HepG2 (cell line): ENCODE measurements around the gene HMG20B. TPM values are rescaled to one million over a fixed set of nuclear protein-coding genes. Genes with fewer than 3 reads are reported as not detected.

Experiments
- BATF2 ChIP-seq: sonication (generic); formaldehyde crosslinking; IDR thresholded peaks from 2 replicates; pipeline ENCODE4 v1.8.0; 2022; ENCODE audit warnings: mild to moderate bottlenecking, missing genetic modification reagents, moderate library complexity
- BORCS8-MEF2B ChIP-seq: sonication (generic); formaldehyde crosslinking; IDR thresholded peaks from 2 replicates; pipeline ENCODE4 v1.8.0; 2022; ENCODE audit warnings: mild to moderate bottlenecking, missing genetic modification reagents
- HBP1 ChIP-seq: IDR thresholded peaks from 2 replicates; pipeline ENCODE4 v1.6.1; 2016; ENCODE audit warnings: low read depth, control low read depth
- HDAC2 ChIP-seq: sonication (generic); formaldehyde crosslinking; IDR thresholded peaks from 2 replicates; pipeline ENCODE4 v1.4.0; 2020; ENCODE audit warnings: missing genetic modification reagents
- RCOR2 ChIP-seq: IDR thresholded peaks from 2 replicates; pipeline ENCODE4 v1.6.1; 2016; ENCODE audit warnings: missing biosample characterization, missing genetic modification reagents
- RFXANK ChIP-seq: IDR thresholded peaks from 2 replicates; pipeline ENCODE4 v1.6.1; 2016
- SALL1 ChIP-seq: sonication (generic); formaldehyde crosslinking; IDR thresholded peaks from 2 replicates; pipeline ENCODE4 v1.8.0; 2022; ENCODE audit warnings: mild to moderate bottlenecking, missing genetic modification reagents
- TBX3 ChIP-seq: fragments of 450-650 bp; IDR thresholded peaks from 2 replicates; pipeline ENCODE4 v1.6.1; 2017; ENCODE audit warnings: antibody characterized with exemption, mild to moderate bottlenecking, inconsistent platforms, borderline replicate concordance
- TP53 ChIP-seq: sonication (generic); formaldehyde crosslinking; conservative IDR thresholded peaks from 2 replicates; pipeline ENCODE4 v1.4.0; 2020; ENCODE audit warnings: missing genetic modification reagents
- ZBTB3 ChIP-seq: sonication (generic); formaldehyde crosslinking; IDR thresholded peaks from 2 replicates; pipeline ENCODE4 v1.4.0; 2020; ENCODE audit warnings: low read depth, mild to moderate bottlenecking, moderate library complexity, missing genetic modification reagents, borderline replicate concordance
- ZGPAT ChIP-seq: IDR thresholded peaks from 2 replicates; pipeline ENCODE4 v1.6.1; 2016; ENCODE audit warnings: mild to moderate bottlenecking
- ZNF614 ChIP-seq: IDR thresholded peaks from 2 replicates; pipeline ENCODE4 v1.6.1; 2018; ENCODE audit warnings: missing biosample characterization, missing genetic modification reagents, inconsistent platforms, borderline replicate concordance
- ZNF747 ChIP-seq: sonication (generic); formaldehyde crosslinking; IDR thresholded peaks from 2 replicates; pipeline ENCODE4 v1.8.1; 2023; ENCODE audit warnings: missing genetic modification reagents, mild to moderate bottlenecking, borderline replicate concordance
- ZNF83 ChIP-seq: sonication (generic); formaldehyde crosslinking; IDR thresholded peaks from 2 replicates; pipeline ENCODE4 v1.4.0; 2020; ENCODE audit warnings: missing genetic modification reagents, mild to moderate bottlenecking, borderline replicate concordance
- ZSCAN20 ChIP-seq: sonication (generic); formaldehyde crosslinking; IDR thresholded peaks from 2 replicates; pipeline ENCODE4 v1.4.0; 2020; ENCODE audit warnings: missing genetic modification reagents, mild to moderate bottlenecking, borderline replicate concordance
- ZSCAN5A ChIP-seq: sonication (generic); formaldehyde crosslinking; IDR thresholded peaks from 2 replicates; pipeline ENCODE4 v1.8.0; 2022; ENCODE audit warnings: mild to moderate bottlenecking, missing genetic modification reagents, borderline replicate concordance
- ZXDC ChIP-seq: sonication (generic); formaldehyde crosslinking; IDR thresholded peaks from 2 replicates; pipeline ENCODE4 v1.5.0; 2020; ENCODE audit warnings: mild to moderate bottlenecking, missing genetic modification reagents
- polyA plus RNA-seq, 8 experiments: library from polyadenylated mRNA; depleted of rRNA in 3 of 8; stranded (reverse) in 7 of 8; unstranded in 1 of 8; fragments of >200 nt; fragmentation: Illumina TruSeq in 4 of 8; extraction: Trizol in 4 of 8; gene quantifications; 2 replicates each; pipeline versions ENCODE4 v1.2.1 to v1.2.3, GENCODE V29; 2011 to 2016; ENCODE audit warnings: low read depth in 4 of 8, missing spikeins in 1 of 8, mixed read lengths in 1 of 8; ENCODE audit not compliant: insufficient read depth in 1 of 8
- total RNA-seq, 5 experiments: library from RNA; depleted of rRNA; stranded (reverse); fragments of >200 nt; fragmentation: Illumina TruSeq; extraction: Trizol; gene quantifications; 2 replicates each; pipeline ENCODE4 v1.2.3, GENCODE V29; 2016; ENCODE audit warnings: low read depth in 1 of 5

The HMG20B gene
- total and polyA plus RNA-seq, 2 of the 13 experiments (the other 11 are each of a cell fraction or from before 2014, with no cell fraction given) = 23.9 to 29.2 TPM

GRCh38 chr19:3627351-3627723 lies 54.6 kb downstream of the HMG20B start (continued):
- TF ChIP-seq ZXDC = no peak
- TF ChIP-seq ZSCAN20 (CRISPR knock-in tag) = no peak
- no peak for TF ChIP-seq BATF2 (CRISPR knock-in tag)
- no peak for TF ChIP-seq RFXANK (CRISPR knock-in tag)
- TF ChIP-seq ZBTB3 (CRISPR knock-in tag) = no peak
- no peak for TF ChIP-seq HBP1
- no peak for TF ChIP-seq TP53 (CRISPR knock-in tag)
- TF ChIP-seq ZNF83 (CRISPR knock-in tag) = 0 out of 2 replicates have a peak, but pooled peaks have one; percentile 12
- TF ChIP-seq BORCS8-MEF2B = no peak
- no peak for TF ChIP-seq ZNF747 (CRISPR knock-in tag)
- TF ChIP-seq TBX3 = no peak
- no peak for TF ChIP-seq ZNF614 (CRISPR knock-in tag)
- no peak for TF ChIP-seq SALL1 (CRISPR knock-in tag)
- TF ChIP-seq ZGPAT (CRISPR knock-in tag) = no peak
- TF ChIP-seq HDAC2 (CRISPR knock-in tag) = no peak; the same call in 1 of the 2 replicates
- no peak for TF ChIP-seq ZSCAN5A (CRISPR knock-in tag)
- TF ChIP-seq RCOR2 (CRISPR knock-in tag) = peak; percentile 66; the same call in 1 of the 2 replicates
